DND-41 (cell line): ENCODE data around the gene NUDT12.

Experiments
- EZH2 ChIP-seq: IDR thresholded peaks from 3 replicates; pipeline ENCODE4 v1.6.1; 2012; ENCODE audit warnings: borderline replicate concordance, low read depth, mild to moderate bottlenecking, moderate library complexity, low read length, inconsistent platforms; ENCODE audit not compliant: severe bottlenecking
- TF ChIP-seq, protein P1 (sequence below): IDR thresholded peaks from 2 replicates; pipeline ENCODE4 v1.5.1; 2012; ENCODE audit warnings: borderline replicate concordance, low read length, moderate library complexity, mild to moderate bottlenecking; ENCODE audit not compliant: poor library complexity, severe bottlenecking; ENCODE audit errors: extremely low read depth

DNA sequence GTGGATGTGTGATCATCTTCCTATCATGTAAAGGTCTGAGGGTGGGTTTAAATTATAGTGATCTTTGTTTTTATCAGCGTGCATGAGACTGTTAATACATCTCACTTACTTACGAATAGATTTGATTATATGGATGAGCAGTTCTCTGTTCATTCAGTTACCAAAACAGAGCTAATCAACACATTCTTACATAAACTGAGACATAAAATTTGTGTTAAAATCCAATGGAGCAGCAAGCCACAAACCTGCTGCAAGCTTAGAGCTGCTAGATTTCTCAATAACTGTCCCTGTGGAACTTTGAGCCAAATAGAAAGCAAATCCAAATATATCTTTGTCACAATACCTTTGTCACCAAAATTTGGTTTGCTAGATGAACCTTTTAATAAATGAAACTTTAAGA, 50.1 kb downstream of the NUDT12 start:
- TF ChIP-seq, protein P1, sequence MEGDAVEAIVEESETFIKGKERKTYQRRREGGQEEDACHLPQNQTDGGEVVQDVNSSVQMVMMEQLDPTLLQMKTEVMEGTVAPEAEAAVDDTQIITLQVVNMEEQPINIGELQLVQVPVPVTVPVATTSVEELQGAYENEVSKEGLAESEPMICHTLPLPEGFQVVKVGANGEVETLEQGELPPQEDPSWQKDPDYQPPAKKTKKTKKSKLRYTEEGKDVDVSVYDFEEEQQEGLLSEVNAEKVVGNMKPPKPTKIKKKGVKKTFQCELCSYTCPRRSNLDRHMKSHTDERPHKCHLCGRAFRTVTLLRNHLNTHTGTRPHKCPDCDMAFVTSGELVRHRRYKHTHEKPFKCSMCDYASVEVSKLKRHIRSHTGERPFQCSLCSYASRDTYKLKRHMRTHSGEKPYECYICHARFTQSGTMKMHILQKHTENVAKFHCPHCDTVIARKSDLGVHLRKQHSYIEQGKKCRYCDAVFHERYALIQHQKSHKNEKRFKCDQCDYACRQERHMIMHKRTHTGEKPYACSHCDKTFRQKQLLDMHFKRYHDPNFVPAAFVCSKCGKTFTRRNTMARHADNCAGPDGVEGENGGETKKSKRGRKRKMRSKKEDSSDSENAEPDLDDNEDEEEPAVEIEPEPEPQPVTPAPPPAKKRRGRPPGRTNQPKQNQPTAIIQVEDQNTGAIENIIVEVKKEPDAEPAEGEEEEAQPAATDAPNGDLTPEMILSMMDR: no peak
- no peak for TF ChIP-seq EZH2
